ENCODE results near the gene PSME2. TPM values are rescaled to one million over a fixed set of nuclear protein-coding genes. Genes with fewer than 3 reads are reported as not detected.
A peak's percentile ranks its signal among the peaks of the same experiment; 100 is the strongest.

PSME2 gene
- total and polyA plus RNA-seq, 2 of the 13 experiments (the other 11 are each of a cell fraction or from before 2014, with no cell fraction given), result 332 to 716 TPM

GRCh38 chr14:24146978-24147760 lies 759 bp upstream of the PSME2 start, which contains the start of gene RNF31 (continued):
- TF ChIP-seq ZNF883 (CRISPR knock-in tag; IDR thresholded peaks at IDR 0.05; ENCODE audit: not compliant biosample characterization) (no peak), ZNF574 (CRISPR knock-in tag; IDR thresholded peaks at IDR 0.05) (peak; percentile 69), ZMYM4 (CRISPR knock-in tag; IDR thresholded peaks at IDR 0.05) (no peak), TBL1XR1 (IDR thresholded peaks at IDR 0.05; ENCODE audit: borderline replicate concordance, low read length, partially characterized antibody) (no peak), MYPOP (CRISPR knock-in tag; IDR thresholded peaks at IDR 0.05) (no peak), HOXD1 (CRISPR knock-in tag; IDR thresholded peaks at IDR 0.05) (peak; percentile 12), ZNF318 (CRISPR knock-in tag; IDR thresholded peaks at IDR 0.05) (no peak), MIXL1 (CRISPR knock-in tag; IDR thresholded peaks at IDR 0.05) (peak; percentile 26), NCOA1 (CRISPR knock-in tag; IDR thresholded peaks at IDR 0.05) (no peak), POLR2AphosphoS5 (IDR thresholded peaks at IDR 0.05; ENCODE audit: low read depth, low read length) (peak; percentile 78), ZBTB2 (CRISPR knock-in tag; IDR thresholded peaks at IDR 0.05; ENCODE audit: low read depth) (no peak), HOXA5 (CRISPR knock-in tag; IDR thresholded peaks at IDR 0.05) (peak; percentile 67; the same call in 1 of the 2 replicates), PLSCR1 (CRISPR knock-in tag; IDR thresholded peaks at IDR 0.05; ENCODE audit: borderline replicate concordance) (no peak)
